Measurements from ENCODE around the gene MPI. TPM values are rescaled to one million over a fixed set of nuclear protein-coding genes. Genes with fewer than 3 reads are reported as not detected.

Gene MPI
- total RNA-seq, 4 donors from 2014 or later = 66.7 to 129 (median 98.5) TPM

DNA sequence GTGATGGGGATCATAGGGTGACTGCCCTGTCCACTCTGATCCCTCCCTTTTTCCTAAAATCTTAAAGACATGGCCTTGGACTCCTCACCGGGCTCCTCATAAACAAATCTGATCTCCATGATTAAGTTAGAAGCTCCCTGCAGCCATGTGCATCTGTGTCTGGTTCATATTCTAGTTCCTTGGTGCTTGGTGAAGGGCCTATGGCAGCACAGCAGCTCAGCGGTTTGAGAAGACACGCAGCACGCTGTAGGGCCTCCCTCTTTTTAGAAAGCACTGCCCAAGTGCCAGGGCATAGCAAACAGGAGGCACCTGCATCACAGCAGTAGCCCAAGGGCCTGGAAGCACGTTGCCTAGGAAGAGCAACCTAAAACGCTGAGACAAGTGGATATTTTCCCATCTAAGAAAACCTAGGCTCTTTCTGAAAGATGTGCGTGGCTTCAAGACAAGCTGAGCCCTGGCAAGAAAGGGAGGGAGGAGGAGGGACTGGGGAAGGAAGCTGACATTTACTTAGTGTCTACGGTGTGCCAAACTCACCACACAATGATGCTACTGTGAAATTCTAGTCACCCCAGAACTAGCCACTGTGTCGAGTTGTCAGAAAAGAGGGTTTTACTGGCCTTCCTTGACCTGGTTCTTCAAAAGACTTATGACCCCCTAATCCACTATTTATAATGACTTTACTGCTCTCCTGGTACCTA, 32.0 kb upstream of the MPI start:
- no peaks in the 10 kb centered on the region for H3K27me3 ChIP-seq
- no peak for TF ChIP-seq POLR2A (IDR thresholded peaks at IDR 0.05)
- TF ChIP-seq, protein P1, sequence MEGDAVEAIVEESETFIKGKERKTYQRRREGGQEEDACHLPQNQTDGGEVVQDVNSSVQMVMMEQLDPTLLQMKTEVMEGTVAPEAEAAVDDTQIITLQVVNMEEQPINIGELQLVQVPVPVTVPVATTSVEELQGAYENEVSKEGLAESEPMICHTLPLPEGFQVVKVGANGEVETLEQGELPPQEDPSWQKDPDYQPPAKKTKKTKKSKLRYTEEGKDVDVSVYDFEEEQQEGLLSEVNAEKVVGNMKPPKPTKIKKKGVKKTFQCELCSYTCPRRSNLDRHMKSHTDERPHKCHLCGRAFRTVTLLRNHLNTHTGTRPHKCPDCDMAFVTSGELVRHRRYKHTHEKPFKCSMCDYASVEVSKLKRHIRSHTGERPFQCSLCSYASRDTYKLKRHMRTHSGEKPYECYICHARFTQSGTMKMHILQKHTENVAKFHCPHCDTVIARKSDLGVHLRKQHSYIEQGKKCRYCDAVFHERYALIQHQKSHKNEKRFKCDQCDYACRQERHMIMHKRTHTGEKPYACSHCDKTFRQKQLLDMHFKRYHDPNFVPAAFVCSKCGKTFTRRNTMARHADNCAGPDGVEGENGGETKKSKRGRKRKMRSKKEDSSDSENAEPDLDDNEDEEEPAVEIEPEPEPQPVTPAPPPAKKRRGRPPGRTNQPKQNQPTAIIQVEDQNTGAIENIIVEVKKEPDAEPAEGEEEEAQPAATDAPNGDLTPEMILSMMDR (IDR thresholded peaks at IDR 0.05 in 4 of 5, conservative IDR thresholded peaks at IDR 0.05 in 1 of 5) = no peak
- no peaks in the 10 kb centered on the region for H3K9me3 ChIP-seq
- intact Hi-C loops (cut with DNase I; ENCODE audit: low total_unique reads) = no loop called here
- no peak for ATAC-seq
- peaks cover 0 to 15% of the 10 kb centered on the region in 2 donors for H3K36me3 ChIP-seq
- H3K27ac ChIP-seq = peak overlapping the region; percentile 70 to 74 (median 72)
- H3K4me1 ChIP-seq = peaks cover 37 to 49% of the 10 kb centered on the region in 2 donors
- in situ Hi-C loops (cut with MboI; ENCODE audit: low sequenced_read_pairs in 4 of 4) = no loop called here
- H3K4me3 ChIP-seq = no peak overlapping the region
- DNase-seq = no peak

DNA sequence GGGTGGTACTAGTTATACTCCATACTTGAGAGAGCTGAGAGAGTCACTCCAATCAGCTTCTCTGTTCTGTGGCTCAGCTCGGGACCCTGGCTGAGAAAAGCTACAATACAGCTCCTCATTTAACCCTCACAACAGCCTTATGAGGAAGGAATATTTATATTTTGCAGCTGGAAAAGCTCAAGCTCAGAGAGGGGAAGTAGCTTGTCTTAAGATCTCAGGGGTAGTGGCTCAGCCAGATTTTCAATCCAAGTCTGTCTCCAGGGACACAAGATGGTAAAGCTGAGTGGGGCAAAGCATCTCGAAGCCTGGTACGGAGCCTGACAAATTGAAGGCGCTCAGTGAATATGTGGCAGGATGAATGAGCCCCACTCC, 31.5 kb upstream of the MPI start:
- in situ Hi-C loops (cut with MboI; ENCODE audit: low sequenced_read_pairs in 4 of 4) (no loop called here), intact Hi-C loops (cut with DNase I; ENCODE audit: low total_unique reads) (no loop called here)
- Histone ChIP-seq H3K27me3 (no peaks in the 10 kb centered on the region), H3K9me3 (no peaks in the 10 kb centered on the region), H3K4me1 (peaks cover 41 to 51% of the 10 kb centered on the region in 2 donors), H3K36me3 (peaks cover 0 to 10% of the 10 kb centered on the region in 2 donors), H3K4me3 (no peak overlapping the region), H3K27ac (peak overlapping the region; percentile 70 to 74 (median 72))
- TF ChIP-seq, protein P1 (IDR thresholded peaks at IDR 0.05 in 4 of 5, conservative IDR thresholded peaks at IDR 0.05 in 1 of 5) = no peak
- no peak for TF ChIP-seq POLR2A (IDR thresholded peaks at IDR 0.05)
- DNase-seq = no peak
- ATAC-seq = no peak

DNA sequence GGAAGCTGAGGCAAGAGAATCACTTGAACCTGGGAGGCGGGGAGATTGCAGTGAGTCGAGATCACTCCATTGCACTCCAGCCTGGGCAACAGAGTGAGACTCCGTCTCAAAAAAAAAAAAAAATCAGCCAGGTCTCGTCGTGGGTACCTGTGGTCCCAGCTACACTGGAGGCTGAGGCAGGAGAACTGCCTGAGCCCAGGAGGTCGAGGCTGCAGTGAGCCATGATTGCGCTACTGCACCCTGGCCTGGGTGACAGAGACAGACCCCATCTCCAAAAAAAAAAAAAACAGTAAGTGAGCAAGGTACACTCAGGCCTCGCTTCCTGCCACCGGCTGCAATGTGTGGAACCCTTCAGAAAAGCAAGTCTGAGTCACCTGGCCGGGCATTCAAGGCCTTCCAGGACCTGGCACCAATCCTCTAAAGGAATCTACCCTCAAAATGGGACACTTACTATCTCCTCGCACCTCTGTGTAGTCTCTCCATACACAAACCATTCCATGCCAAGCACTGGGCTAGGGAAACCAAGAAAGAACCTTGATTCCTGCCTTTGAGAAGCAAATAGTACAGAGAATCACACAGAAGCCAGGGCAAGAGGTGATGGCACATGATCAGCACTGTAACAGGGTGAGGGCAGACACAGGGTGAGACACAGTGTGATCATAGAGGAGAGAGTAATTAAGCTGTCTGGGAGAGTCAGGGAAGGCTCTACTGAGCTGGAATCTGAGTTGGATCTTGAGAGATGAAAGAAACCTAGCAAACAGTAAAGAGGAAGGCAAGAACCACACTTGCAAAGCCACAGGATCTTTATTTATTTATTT, 26.4 kb upstream of the MPI start:
- TF ChIP-seq, protein P1 (IDR thresholded peaks at IDR 0.05 in 4 of 5, conservative IDR thresholded peaks at IDR 0.05 in 1 of 5) = no peak
- TF ChIP-seq POLR2A (IDR thresholded peaks at IDR 0.05) = no peak
- Histone ChIP-seq H3K36me3 (no peaks in the 10 kb centered on the region), H3K9me3 (no peaks in the 10 kb centered on the region), H3K27me3 (no peaks in the 10 kb centered on the region), H3K4me1 (peaks cover 49 to 62% of the 10 kb centered on the region in 2 donors), H3K27ac (peak overlapping the region; percentile 47 to 77 (median 60)), H3K4me3 (no peak overlapping the region)
- no peak for DNase-seq
- intact Hi-C loops (cut with DNase I; ENCODE audit: low total_unique reads) (no loop called here), in situ Hi-C loops (cut with MboI; ENCODE audit: low sequenced_read_pairs in 4 of 4) (no loop called here)
- peak; percentile 25 to 59 for ATAC-seq

DNA sequence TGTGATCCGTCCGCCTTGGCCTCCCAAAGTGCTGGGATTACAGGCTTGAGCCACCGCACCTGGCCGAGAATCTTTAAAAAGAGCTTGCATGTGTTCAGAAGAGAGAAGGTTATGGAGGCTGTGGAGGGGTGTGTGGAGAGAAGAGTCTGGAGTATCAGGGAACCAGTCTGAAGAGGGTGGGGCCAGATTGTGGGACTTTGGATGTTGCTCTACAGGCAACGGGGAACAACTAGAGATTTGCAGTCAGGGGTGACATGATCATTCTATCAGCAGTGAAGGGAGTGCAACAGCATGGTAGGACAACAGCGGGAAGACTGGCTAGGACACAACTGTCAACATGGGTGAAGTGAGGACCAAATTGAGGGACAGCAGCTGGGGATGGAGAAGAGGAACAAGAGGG, 25.5 kb upstream of the MPI start:
- Histone ChIP-seq H3K36me3 (no peaks in the 10 kb centered on the region), H3K27me3 (no peaks in the 10 kb centered on the region), H3K27ac (peak overlapping the region in 3 of 4 donors; percentile 47 to 77 (median 73)), H3K9me3 (no peaks in the 10 kb centered on the region), H3K4me1 (peaks cover 53 to 65% of the 10 kb centered on the region in 2 donors), H3K4me3 (no peak overlapping the region)
- no peak for DNase-seq
- in situ Hi-C loops (cut with MboI; ENCODE audit: low sequenced_read_pairs in 4 of 4) = no loop called here
- intact Hi-C loops (cut with DNase I; ENCODE audit: low total_unique reads) = no loop called here
- ATAC-seq = no peak
- TF ChIP-seq POLR2A (IDR thresholded peaks at IDR 0.05) = no peak
- TF ChIP-seq, protein P1 (IDR thresholded peaks at IDR 0.05 in 4 of 5, conservative IDR thresholded peaks at IDR 0.05 in 1 of 5) = no peak

Measured in gastrocnemius medialis (tissue), 4 donors.